Occipital lobe (tissue), 2 donors: ENCODE results near the gene GPC6. TPM values are rescaled to one million over a fixed set of nuclear protein-coding genes. Genes with fewer than 3 reads are reported as not detected.
A peak's percentile ranks its signal among the peaks of the same experiment; 100 is the strongest.

ENCODE experiments used
- DNase-seq: peaks from one replicate; lab custom pipeline; 2025; lab: John Stamatoyannopoulos, UW
- total RNA-seq: library from RNA; depleted of rRNA; stranded (reverse); fragments of >200 nt; gene quantifications from one replicate; pipeline ENCODE4 v1.2.3, GENCODE V29; 2014

Gene GPC6
- total RNA-seq, 1 donor from 2014 or later = 9.8 TPM

DNA sequence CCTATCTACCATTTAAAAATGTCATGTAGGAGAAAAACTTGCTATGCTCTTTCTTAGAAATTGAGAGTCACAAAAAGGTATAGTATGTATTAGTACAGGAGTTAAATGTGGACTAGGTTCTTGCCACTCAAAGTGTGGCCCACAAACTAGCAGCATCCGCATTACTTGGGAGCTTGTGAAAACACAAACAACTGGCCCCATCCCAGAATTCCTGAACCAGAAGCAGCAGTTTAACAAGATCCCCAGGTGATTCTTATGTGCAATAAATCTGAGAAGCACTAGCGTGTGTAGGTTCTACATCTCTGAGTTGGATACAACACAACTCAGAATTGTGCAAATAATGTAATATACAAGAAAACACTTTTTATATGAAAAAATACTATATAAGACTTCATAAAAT lies 927.0 kb downstream of the GPC6 start:
- no peak for DNase-seq

DNA sequence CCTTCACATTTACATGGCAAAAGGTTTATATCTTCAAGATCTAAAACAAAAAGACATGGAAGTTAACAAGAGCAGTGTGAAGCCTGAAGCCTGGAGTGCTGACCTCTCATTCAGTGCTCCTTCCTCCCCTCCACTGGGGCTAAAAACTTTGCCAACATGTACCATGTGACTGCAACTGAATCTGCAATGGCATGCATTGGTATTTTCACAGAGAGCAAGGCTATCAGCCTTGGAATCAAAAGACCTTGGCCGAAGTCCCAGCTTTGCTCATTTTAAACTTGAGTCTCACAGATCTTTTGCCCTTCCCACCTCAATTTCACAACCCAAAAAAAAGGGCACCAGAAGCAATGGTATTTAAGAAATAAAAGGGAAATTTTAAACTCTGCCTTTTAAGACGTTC lies 927.8 kb downstream of the GPC6 start:
- no peak for DNase-seq

DNA sequence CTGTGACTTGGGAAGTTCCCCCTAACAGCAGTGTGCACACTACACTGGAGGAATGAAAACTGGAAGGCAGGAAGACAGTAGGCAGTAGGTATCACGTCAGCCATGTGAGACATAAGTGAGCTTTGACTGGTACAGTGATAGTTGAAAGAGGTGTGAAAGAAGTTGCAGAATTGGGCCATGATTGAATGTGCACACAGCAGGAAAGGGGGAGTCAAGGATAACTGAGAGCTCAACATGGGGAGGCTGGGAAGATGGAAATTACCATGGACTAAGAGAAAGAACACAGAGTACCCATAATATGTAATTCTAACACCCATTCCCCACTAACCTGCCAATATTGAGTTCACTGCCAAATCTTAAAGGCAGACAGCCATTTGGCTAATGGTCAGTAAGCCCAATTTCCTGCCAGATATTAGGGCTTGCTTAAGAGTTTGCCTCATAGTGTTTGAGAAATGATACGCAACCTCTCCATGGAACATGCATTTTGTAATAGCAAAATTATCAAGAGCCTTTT lies 931.2 kb downstream of the GPC6 start:
- DNase-seq = no peak

DNA sequence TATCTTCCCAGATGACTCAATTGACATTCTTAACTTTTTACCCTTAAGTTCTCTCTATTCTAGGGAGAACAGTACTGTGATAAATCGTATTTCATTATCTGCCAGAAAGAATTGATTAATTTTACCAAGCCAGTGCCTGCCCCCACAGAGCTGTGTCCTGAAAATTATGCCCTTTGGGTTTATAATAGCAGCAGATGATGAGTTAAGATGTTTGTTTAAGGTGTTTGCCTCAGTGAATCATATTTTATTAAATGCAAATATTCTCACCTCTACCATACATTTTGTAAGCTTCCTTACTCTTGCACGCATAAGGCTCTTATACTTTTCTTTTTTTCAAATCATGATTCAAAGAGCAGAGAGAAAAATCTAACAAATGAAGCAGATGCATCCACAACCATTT lies 934.3 kb downstream of the GPC6 start:
- no peak for DNase-seq

DNA sequence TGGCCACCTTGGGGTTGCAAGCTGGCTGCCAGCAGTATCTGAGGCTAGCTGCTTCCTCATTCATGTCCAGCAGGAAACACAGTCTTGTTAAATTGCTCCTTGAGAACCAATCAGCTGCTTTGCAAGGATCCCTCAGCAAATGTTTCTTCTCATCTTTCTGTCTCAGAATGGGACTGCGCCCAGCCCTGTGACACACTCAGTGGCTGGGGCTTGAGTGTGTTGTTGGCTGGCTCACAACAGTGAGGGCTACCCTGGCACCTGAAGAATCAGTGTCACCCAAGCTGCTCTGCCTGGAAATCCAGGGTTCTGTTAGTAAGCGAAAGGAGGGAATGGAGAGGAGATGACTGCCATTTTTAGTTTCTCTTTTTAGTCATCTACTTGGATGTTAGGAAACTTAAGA lies 935.7 kb downstream of the GPC6 start:
- DNase-seq = no peak

DNA sequence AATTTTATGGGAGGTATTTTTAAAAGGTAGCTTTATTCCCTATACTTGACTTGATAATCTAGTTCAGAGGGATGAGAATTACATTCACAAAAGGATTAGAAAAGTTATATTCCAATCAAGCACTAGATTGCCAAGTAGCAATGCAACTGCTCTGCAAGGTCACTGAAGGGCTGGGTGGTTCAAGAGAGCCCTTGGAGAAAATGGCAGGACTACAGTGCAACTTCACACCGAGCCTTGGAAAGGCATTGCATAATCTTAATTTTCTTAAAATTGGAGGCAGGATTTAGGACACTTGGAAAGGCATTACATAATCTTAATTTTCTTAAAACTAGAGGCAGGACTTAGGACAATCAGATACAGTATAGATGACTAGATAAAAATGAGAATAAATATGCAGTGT lies 936.9 kb downstream of the GPC6 start:
- no peak for DNase-seq

DNA sequence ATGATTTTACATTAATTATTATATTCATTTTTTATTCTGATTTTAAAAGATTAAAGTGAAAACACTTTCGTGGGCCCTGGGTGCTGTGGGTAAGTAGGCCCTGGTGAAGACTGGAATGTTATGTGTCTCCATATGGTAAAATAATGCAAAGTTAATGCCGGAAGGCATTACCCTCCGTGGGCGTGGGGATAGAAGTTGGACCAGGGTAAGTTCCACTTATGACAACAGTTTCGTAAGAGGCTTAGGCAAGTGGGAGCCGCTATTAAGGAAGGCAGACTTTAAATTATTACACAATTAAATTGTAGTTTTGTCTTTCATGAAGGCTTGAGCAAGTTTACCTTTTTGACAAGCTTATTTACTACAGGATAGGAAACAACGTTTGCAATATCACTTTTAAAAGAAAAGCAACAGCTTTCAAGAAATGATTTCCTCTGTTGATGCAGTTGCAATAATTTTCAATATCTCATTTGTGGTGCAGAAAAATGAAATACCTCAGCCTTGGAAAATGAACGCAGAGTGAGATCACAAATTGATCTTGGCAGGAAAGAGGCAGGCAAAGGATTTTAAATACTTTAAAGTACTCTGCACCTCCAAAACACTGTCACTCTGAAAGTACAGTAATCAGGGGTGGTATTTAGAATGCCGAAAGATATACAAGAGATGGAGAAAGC lies 942.3 kb downstream of the GPC6 start:
- no peak for DNase-seq

DNA sequence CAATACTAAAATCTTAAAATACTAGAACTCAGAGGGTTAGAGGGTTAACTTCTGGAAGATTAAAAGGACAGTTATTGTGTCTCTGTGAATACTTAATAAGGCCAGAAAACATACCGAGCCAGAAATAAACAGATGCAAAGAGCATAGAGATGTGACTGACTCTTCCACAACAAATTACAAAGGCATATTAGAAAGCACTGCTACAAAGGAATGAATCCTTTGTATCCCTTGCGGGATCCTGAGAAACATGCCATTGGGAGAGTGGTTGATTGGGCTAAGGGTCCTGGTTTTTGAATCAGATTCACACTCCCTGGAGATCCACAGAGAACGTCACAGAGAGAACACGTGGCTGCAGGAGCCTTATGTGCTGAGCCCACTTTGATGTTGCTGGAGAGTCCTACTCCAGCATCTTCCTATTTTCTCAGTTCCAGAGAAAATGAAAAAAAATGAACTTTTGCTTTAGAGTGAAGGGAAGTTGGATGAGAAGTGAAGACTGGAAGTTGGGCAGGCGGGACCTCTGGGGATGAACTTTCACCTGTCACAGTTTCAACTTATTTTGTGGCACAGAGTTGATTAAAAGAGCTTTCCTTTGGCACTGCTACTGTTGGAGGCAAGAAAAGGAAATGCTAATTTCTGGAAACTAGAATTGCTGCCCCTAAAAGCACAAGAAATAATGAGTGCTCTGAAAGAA lies 943.0 kb downstream of the GPC6 start:
- no peak for DNase-seq

DNA sequence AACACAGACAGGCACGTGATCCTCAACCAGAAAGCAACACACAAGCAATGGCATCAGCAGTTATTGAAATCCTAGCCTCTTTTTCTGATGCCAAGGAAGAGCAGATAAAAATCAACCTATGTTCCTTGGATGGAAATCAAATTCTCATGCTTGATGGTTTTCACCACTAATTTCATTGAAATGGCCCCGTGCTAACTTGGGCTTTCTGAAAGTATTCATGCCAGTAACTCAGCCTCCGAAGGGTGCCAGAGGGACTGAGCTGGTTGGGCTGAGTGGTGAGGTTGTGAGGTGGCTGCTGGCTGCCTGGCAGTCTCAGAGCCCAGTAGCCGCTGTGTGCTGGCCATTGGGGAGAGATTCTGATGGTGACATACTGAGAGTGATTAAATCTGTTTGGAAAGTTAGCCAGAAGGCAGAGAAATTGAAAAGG lies 943.6 kb downstream of the GPC6 start:
- DNase-seq = peak; percentile 6

DNA sequence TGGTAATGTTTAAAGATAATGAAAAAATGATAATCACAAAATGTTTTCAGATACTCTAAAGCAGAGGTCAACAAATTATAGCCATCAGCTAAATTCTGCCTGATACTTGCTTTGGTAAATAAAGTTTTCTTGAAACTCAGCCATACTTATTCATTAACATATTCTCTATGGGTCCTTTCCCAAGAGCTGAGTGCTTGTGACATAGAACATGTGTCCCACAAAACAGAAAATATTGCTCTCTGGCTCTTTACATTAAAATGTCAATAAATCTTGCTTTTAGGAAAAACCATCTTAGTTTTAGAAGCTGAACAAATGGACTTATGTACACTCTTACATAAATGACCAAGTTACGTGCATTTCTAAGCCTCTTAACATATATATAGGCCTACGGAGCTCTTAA lies 945.8 kb downstream of the GPC6 start:
- no peak for DNase-seq

DNA sequence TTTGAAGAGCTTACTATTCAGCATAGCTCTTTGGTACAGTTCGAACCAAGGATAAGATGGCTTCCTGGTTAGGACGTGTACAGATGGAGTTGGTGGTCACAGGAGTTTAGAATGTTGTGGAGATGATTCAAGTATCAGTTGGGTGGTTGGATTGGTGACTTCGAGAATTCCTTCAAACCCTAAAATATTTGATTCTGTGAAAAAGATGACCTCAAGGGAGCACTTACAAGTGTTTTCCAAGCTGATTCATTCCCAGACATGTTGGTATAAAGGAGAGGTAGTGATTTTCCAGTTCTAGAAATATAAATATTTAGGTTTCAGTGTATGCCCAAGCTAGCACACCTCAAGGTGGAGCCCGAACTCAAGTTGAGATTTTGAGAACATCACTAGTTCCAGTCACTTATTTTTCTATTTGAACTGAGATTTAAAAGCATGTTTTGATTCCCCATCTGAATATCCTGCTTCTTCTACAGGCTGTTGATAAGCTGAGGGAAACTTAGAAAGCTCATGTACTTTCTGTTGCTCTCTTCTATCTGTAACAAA lies 946.8 kb downstream of the GPC6 start:
- DNase-seq = no peak

DNA sequence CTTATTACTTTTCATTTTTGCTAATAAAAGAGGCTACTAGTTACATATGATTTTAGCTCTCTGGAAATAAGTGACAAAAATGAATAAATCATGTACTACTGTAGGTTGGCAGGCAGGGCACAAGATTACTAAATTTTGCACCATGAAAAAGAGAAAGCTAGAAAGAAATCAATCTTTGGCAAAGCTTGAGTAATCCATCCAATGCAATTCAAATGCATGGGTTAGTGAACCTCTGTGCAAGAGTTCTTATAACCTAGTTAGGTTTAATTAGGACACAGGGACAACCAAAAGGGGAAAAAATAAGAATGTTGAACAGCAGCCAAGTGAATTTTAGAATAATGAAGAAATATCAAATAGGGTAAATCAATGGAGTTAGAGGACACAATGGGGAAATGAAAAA lies 947.4 kb downstream of the GPC6 start:
- no peak for DNase-seq

DNA sequence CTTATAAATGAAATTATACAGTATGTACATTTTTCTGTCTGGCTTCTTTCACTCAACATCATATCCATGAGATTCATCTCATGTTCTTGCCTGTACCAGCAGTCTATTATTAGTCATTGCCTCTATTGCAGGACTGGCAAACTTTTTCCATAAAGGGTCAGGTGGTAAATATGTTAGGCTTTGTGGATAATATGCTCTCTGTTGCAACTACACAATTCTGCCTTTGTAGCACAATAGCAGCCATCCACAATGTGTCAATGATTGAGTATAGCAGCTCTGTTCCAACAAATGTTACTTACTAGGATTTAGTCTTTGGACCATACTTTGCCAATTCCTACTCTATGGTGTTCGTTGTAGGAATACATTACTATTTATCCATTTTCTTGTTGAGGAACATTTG lies 948.5 kb downstream of the GPC6 start:
- DNase-seq = no peak

DNA sequence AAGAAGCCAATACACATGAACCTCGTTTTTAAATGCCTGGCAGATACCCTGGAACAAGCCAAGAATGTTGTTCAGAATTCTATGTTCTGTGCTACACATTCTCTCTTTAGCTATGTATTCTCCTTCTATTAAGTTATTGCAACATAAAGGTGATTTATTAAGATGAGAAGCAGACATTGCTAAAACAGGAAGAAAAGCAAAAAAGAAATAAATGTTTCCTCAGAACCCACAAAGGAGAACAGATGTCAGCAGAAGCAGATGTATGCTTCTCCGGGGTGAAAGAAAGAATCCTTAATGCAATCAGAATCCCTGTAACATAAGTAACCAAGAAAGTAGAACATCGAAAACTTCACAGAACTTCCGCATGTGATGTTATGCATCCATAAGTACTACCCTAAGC lies 950.0 kb downstream of the GPC6 start:
- DNase-seq = no peak

DNA sequence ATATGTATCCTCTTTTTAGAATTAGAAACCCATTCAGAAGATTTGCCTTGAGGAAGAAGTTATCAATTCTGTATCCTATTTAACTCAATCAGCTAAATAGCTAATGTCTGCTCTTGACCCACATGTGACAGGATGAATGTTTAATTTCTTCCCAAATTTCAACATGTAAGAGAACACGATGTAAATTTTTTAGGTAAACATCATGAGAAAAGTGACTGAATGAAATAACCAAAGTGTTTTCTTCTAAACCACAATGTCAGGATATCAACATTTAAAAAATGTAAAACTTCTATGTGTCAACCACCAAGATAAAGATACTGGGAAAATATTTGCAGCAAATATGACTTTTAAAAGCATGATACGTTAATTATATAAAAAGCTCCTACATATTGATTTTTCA lies 950.4 kb downstream of the GPC6 start:
- DNase-seq = no peak

DNA sequence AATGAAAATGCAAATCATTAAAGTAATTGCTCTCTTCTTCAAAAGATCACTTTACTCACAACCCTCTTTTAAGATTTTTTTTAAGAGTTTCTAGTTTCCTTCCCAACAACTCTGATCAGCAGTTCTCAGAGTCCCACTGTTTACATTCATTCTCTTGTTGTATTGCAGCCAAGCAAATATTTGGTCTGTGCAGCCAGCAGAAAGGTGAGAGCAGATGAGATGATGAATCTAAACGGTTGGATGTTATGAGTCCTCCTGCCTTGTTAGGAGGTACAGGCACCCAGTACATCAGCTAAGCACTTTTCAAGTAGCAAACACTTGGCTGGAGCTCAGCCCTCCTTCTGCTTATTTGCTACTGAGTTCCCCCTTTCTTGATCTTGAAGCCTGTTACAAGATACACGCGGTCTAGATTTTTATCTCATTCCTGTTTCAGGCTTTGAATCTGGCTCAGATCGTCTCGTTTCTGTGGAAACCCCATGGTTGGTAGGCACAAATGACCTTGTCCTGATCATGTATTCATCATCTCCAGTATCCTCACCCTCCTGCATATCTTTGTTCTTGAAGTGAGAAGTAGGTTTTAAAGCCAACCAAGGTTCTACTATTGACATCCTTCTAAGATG lies 952.1 kb downstream of the GPC6 start:
- no peak for DNase-seq

DNA sequence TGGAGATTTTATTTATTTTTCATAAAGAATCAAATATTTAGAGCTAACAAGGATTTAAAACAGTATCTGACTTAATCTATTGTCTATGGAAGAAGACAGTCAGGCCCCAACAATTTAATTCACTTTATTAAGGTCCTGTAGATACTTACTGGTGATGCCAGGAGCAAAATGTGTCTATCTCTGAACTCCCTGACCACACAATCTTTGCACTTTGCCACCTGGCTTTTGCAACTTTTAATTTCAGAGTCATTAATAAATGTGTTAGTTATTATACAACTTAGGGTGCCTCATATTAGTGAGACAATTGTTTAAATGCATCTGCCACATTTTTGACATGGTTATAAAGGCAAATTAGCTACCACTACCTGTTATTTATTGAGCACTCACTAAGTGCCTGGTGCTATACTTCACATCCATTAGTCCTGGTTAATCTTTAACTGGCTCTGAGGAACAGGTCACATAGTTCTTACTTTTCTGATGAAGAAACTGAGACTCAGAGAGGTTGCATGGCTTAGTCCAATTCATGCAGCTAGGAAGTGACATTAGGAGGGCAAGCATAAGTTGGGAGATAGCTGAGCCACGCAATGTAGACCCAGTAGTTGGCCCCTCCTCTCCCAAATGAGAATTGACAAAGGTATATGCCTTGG lies 955.0 kb downstream of the GPC6 start:
- DNase-seq = no peak

DNA sequence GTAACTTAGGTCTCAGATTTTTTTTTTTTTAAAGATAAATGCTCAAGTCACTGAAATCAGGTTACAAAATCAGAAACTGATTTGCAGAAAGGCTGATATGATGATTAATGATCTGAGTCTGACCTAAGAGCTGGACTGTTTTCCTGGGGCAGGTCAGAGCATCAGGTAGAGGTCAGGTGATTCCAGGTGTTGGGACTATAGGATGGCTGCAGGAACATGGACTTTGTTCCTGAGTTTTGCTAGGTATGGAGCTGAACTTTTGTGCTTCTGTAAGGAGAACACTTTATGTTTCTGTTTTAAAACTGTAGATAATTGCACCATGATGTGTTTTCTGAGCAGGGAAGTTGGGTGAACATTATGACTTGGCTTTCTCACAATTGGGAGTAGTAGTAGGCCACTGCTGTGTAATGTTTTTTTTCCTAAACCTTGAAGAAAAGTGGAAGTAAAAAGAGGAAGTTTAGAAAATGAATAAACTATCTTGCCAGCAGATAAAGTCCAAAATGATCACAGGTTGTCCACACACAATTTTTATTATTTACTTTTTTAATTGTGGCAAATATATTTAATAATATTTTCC lies 955.7 kb downstream of the GPC6 start:
- DNase-seq = no peak

DNA sequence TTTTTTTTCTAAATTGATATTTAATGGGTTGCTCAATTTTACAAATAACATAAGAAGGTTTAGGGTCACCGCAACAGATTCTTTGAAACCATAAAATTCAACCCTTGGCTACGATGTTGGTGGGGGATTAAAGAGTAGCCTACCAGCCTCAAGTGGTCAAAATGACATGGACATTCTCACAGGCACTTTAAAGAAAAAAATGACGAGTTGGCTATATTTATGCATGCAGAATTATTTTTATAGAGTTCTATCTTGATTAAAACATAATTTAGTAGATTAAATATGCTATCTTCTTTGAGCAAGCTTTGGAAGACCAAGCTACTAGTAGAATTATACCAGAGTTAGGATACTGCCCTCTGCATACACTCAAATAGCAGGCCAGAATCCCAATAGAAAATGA lies 959.9 kb downstream of the GPC6 start:
- no peak for DNase-seq

DNA sequence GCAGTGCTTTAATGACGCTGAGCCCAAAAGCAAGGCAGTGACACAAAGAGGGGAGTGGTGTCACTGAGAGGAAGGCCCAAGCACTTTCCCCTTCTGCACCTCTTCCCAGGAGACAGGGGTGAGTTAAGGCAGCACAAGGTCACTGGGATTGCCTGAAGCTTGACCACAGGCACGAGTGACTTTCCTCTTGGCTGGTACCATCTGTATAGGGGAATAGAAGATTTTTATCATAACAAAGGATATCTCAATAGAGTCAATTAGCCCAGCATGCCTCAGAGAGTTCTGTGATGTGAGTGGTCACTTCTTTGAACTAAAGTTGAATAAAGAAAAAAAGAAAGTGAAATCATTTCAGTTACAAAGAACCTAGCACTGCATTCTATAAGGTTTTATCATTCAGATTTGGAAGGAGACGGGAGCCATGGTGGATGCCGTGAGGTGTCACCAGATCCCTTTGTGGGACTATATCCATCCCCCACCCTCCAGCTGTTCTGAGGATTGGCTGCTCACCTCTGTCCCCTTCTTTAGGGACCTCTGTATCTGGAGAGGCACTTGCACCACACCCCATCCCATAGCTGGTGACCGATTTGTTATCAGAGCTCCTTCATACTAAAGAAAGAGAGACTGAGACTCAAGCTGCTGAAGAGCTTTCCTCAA lies 961.7 kb downstream of the GPC6 start:
- DNase-seq = no peak

DNA sequence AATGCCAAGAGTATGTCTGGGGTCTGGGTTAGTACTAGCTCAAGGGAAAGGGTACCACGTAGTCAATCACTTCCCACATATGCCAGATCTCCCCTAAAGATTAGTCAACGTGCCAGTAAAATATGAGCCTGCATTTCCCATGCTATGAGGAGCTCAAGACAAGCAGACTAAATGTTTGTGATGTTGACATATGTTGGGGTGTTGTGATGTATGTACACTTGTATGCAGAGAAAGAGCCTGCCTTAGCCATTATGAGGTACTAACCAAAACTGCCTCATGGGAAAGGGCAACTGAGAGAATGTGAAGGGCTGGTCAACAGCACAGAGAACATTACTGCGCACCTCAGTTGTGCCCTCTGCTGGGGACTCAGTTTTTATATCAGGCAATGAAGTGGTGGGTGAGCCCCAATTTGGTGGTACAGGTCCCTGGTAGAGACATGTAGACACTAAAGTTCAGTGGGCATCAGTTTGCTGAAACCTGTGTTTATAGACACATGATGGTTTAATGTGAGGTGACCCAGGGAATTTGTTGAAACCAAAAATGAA lies 965.9 kb downstream of the GPC6 start:
- no peak for DNase-seq
